Measurements from ENCODE around the gene ENTHD1. TPM values are rescaled to one million over a fixed set of nuclear protein-coding genes. Genes with fewer than 3 reads are reported as not detected.

ENTHD1 gene
- total and polyA plus RNA-seq, 2 of the 8 experiments (the other 6 are each of a cell fraction or from before 2014, with no cell fraction given): not detected

- no peak overlapping the region for H4K5ac ChIP-seq (ENCODE audit: insufficient read length, low read depth, low read length)
- H3K27me3 ChIP-seq (replicated peaks in 1 of 4; ENCODE audit: control insufficient read depth in 3 of 4, extremely low read depth in 1 of 4, insufficient read depth in 3 of 4, low read length in 3 of 4): no peaks in the 10 kb centered on the region
- POLR2A ChIA-PET (ENCODE audit: partially characterized antibody): no interaction called here
- no peak overlapping the region for H3K14ac ChIP-seq (ENCODE audit: insufficient read length)
- CTCF ChIA-PET (ENCODE audit: partially characterized antibody): no interaction called here
- H2AK5ac ChIP-seq (ENCODE audit: low read depth, low read length): no peak overlapping the region
- H3K4me3 ChIP-seq (ENCODE audit: extremely low read depth in 1 of 4, insufficient read depth in 2 of 4, low read depth in 3 of 4, low read length in 4 of 4): no peak overlapping the region
- H3K79me2 ChIP-seq (ENCODE audit: control insufficient read depth in 1 of 2, insufficient read depth in 2 of 2, low read length in 2 of 2): no peaks in the 10 kb centered on the region
- DNase-seq (ENCODE audit: low read depth in 1 of 2, low spot score in 2 of 2): no peak
- no peak overlapping the region for H3K23ac ChIP-seq (ENCODE audit: insufficient read length)
- H3K36me3 ChIP-seq (ENCODE audit: control insufficient read depth in 2 of 4, insufficient read depth in 4 of 4, low read length in 3 of 4): no peaks in the 10 kb centered on the region
- TF ChIP-seq BRCA1 (IDR thresholded peaks at IDR 0.05; ENCODE audit: low read depth, low read length) (no peak), SRF (IDR thresholded peaks at IDR 0.05; ENCODE audit: low read depth, low read length) (no peak), CTCF (IDR thresholded peaks at IDR 0.05; ENCODE audit: control extremely low read depth in 1 of 3, insufficient read depth in 1 of 3, low read depth in 1 of 3, low read length in 3 of 3) (no peak), YY1 (IDR thresholded peaks at IDR 0.05; ENCODE audit: low read depth, low read length) (no peak), HDAC2 (IDR thresholded peaks at IDR 0.05; ENCODE audit: borderline replicate concordance in 1 of 2, low read depth in 2 of 2, low read length in 2 of 2) (no peak)
- no peak overlapping the region for H4K91ac ChIP-seq (replicated peaks; ENCODE audit: insufficient read length, low read length)
- H3K4ac ChIP-seq (replicated peaks; ENCODE audit: insufficient read length, low read depth, low read length): no peak overlapping the region
- no peak overlapping the region for H3K9ac ChIP-seq (replicated peaks in 1 of 4; ENCODE audit: extremely low read depth in 1 of 4, low read depth in 3 of 4, low read length in 3 of 4)
- H2BK120ac ChIP-seq (replicated peaks; ENCODE audit: low read depth, low read length): no peak overlapping the region
- H2BK15ac ChIP-seq (ENCODE audit: low read length): no peak overlapping the region
- H4K8ac ChIP-seq (ENCODE audit: extremely low read depth, insufficient read depth, low read length): no peak overlapping the region; the same call in 1 of the 2 replicates
- H3K23me2 ChIP-seq (ENCODE audit: low read depth, low read length): no peaks in the 10 kb centered on the region
- no peaks in the 10 kb centered on the region for H3K9me3 ChIP-seq (ENCODE audit: insufficient read depth in 2 of 2, low read depth in 1 of 2, low read length in 1 of 2)
- no peaks in the 10 kb centered on the region; a peak in 1 of 7 replicates for H3K4me1 ChIP-seq (replicated peaks in 1 of 4; ENCODE audit: control insufficient read depth in 3 of 4, insufficient read depth in 4 of 4, low read length in 3 of 4)
- WGBS, 2 experiments (ENCODE audit: extremely low coverage in 1 of 2, insufficient coverage in 1 of 2, insufficient read length in 1 of 2, insufficient replicate concordance in 2 of 2, low coverage in 1 of 2, low lambda C conversion rate in 2 of 2, missing lambda C conversion rate in 1 of 2): 85% methylated on average over 15 of the region's 15 CpGs; no CpG with 5 or more reads in 1 of the 2 experiments
- H2BK5ac ChIP-seq (ENCODE audit: low read depth, low read length): no peak overlapping the region
- H4K20me1 ChIP-seq (replicated peaks in 1 of 2; ENCODE audit: control insufficient read depth in 1 of 2, insufficient read depth in 2 of 2, low read length in 2 of 2): no peaks in the 10 kb centered on the region
- no peak overlapping the region for H3K18ac ChIP-seq (ENCODE audit: extremely low read depth, low read length)
- no peak overlapping the region for H2AFZ ChIP-seq (ENCODE audit: low read length)
- H3K4me2 ChIP-seq (ENCODE audit: insufficient read depth in 1 of 2, low read depth in 2 of 2, low read length in 2 of 2): no peak overlapping the region
- no peak overlapping the region for H3K27ac ChIP-seq (ENCODE audit: low read depth, low read length)
- no peak for FAIRE-seq
- H3K56ac ChIP-seq (replicated peaks; ENCODE audit: insufficient read length, low read depth, low read length): no peak overlapping the region
- no peak overlapping the region for H2BK20ac ChIP-seq (ENCODE audit: low read length)
- H2BK12ac ChIP-seq (ENCODE audit: low read depth, low read length): no peak overlapping the region
- H3K79me1 ChIP-seq (ENCODE audit: low read depth, low read length): no peaks in the 10 kb centered on the region
Observed at GRCh38 chr22:39719559-39720450, 173.8 kb downstream of the ENTHD1 start.

All from H1 (cell line).